BJ (cell line): ENCODE measurements around the gene COL1A2. TPM values are rescaled to one million over a fixed set of nuclear protein-coding genes. Genes with fewer than 3 reads are reported as not detected.

Source experiments
- CTCF ChIA-PET: fragments of 350-600 bp; formaldehyde crosslinking; extraction: SDS; loops from one replicate; lab custom pipeline; 2021; ENCODE audit warnings: antibody characterized with exemption, inconsistent platforms; lab: Yijun Ruan, JAX
- POLR2A ChIA-PET: fragments of 300-600 bp; sonication (Branson Sonifier 250); formaldehyde crosslinking; extraction: SDS; loops from one replicate; lab custom pipeline; 2021; ENCODE audit warnings: antibody characterized with exemption; lab: Charles Lee
- DNase-seq: peaks from one replicate; pipeline ENCODE4 v3.0.0-alpha.2; 2011; ENCODE audit warnings: low read depth
- H3K27me3 ChIP-seq: 2 replicates; pipeline ENCODE4 v1.6.0; 2011; ENCODE audit warnings: low read length; ENCODE audit not compliant: control insufficient read depth, insufficient read depth
- H3K36me3 ChIP-seq: 2 replicates; pipeline ENCODE4 v1.5.1; 2011; ENCODE audit warnings: low read length; ENCODE audit not compliant: control insufficient read depth, insufficient read depth
- H3K4me3 ChIP-seq: 2 replicates; pipeline ENCODE4 v1.5.1; 2011; ENCODE audit warnings: low read depth, mild to moderate bottlenecking, control low read depth, low read length
- polyA plus RNA-seq: library from polyadenylated mRNA; depleted of rRNA; stranded (reverse); fragments of >200 nt; gene quantifications from 2 replicates; pipeline ENCODE4 v1.2.3, GENCODE V29; 2011
- TF ChIP-seq, protein P1 (sequence below): IDR thresholded peaks from 2 replicates; pipeline ENCODE4 v1.5.1; 2011; ENCODE audit warnings: low read depth, mild to moderate bottlenecking, control low read depth, inconsistent platforms, low read length, moderate library complexity; ENCODE audit not compliant: insufficient read depth

COL1A2 gene
- polyA plus RNA-seq, 1 experiment: 8,996 TPM

DNA sequence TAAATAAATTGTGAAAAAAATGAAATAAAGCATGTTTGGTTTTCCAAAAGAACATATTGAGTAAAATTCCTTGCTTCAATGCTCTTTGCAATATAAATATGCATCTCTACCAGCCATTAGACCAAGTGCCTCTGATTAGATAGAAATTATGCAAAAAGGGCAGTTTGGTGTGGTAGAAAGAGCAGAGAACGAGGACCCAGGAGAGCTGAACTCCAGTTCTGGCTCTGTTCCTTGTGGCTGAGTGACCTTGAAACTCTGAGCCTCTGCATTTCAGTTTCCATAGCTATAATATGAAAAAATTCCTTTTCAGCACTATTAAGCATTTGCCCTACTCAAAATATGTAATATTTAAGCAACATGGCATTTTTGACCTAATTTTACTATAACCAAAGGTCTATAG lies 36.5 kb downstream of the COL1A2 start:
- POLR2A ChIA-PET: interaction anchor here (1.2 to 2.7 kb wide), 3 partner anchors 8 to 142 kb away, joined by 3 to 35 read pairs (median 3); no protein-coding TSS in a partner anchor
- no peak for DNase-seq
- CTCF ChIA-PET: interaction anchor here (13.0 kb wide), 1 partner anchor 139 kb away, joined by 405 read pairs; no protein-coding TSS in a partner anchor
- Histone ChIP-seq H3K4me3 (no peak overlapping the region), H3K36me3 (peaks cover 19% of the 10 kb centered on the region), H3K27me3 (no peaks in the 10 kb centered on the region)
- TF ChIP-seq, protein P1, sequence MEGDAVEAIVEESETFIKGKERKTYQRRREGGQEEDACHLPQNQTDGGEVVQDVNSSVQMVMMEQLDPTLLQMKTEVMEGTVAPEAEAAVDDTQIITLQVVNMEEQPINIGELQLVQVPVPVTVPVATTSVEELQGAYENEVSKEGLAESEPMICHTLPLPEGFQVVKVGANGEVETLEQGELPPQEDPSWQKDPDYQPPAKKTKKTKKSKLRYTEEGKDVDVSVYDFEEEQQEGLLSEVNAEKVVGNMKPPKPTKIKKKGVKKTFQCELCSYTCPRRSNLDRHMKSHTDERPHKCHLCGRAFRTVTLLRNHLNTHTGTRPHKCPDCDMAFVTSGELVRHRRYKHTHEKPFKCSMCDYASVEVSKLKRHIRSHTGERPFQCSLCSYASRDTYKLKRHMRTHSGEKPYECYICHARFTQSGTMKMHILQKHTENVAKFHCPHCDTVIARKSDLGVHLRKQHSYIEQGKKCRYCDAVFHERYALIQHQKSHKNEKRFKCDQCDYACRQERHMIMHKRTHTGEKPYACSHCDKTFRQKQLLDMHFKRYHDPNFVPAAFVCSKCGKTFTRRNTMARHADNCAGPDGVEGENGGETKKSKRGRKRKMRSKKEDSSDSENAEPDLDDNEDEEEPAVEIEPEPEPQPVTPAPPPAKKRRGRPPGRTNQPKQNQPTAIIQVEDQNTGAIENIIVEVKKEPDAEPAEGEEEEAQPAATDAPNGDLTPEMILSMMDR: no peak

DNA sequence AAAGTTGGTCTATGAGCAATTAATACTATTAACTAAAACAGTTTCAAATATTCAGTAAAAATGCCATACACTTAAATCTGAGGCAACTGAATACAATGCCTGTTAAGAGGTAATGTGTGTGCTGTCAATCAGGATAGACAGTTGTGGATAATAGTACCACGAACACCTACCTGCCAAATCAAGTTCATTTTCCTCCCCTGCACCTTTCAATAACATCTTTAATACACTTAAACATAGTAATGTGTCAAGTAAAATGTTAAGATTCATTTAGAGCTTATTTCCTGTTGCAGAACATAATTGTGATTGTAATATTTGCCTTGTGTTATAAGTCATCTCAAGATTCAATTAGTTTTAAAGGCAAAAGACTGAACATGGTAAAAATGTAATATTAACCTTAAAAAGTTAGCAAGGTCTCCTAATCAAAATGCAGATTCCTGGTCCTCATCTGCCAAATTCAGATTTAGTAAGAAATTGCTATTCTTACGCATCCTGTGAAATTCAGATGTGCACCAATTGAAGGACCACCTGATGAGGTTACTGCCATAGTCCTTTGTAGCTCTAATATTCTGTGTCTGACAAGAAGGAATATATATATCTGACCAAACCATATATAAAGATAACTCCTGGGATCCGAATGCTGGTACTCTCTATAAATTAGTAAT lies 37.1 kb downstream of the COL1A2 start:
- no peak for DNase-seq
- TF ChIP-seq, protein P1: no peak
- no peak overlapping the region for H3K4me3 ChIP-seq
- no peaks in the 10 kb centered on the region for H3K27me3 ChIP-seq
- POLR2A ChIA-PET: interaction anchor here (0.6 to 2.7 kb wide), 6 partner anchors 9 to 143 kb away, joined by 3 to 35 read pairs (median 3); no protein-coding TSS in a partner anchor
- peaks cover 16% of the 10 kb centered on the region for H3K36me3 ChIP-seq
- CTCF ChIA-PET: interaction anchor here (13.0 kb wide), 1 partner anchor 140 kb away, joined by 405 read pairs; no protein-coding TSS in a partner anchor

DNA sequence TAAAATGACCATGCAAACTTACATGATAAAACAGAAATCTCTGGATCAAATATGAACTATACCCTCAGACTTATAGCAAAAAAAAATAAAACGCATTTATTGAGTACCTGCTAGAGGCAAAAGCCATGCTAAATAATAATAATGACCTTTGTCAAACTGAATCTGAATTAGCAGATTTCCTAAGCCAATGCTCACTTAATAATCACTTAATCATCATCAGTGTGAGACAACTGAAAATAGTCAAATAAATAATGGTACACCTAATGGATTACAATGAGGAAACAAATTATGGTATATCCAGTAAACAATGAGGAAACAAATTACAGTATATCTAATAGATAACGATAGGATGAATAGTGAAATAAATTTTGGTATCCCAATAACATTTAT lies 37.6 kb downstream of the COL1A2 start:
- DNase-seq: no peak
- no peak overlapping the region for H3K4me3 ChIP-seq
- TF ChIP-seq, protein P1: no peak
- H3K27me3 ChIP-seq: no peaks in the 10 kb centered on the region
- POLR2A ChIA-PET: interaction anchor here (0.6 to 2.7 kb wide), 5 partner anchors 11 to 136 kb away, joined by 3 to 35 read pairs (median 3); no protein-coding TSS in a partner anchor
- peaks cover 13% of the 10 kb centered on the region for H3K36me3 ChIP-seq
- CTCF ChIA-PET: interaction anchor here (1.0 to 13.0 kb wide), 2 partner anchors 10 to 140 kb away, joined by 3 to 405 read pairs; no protein-coding TSS in a partner anchor

DNA sequence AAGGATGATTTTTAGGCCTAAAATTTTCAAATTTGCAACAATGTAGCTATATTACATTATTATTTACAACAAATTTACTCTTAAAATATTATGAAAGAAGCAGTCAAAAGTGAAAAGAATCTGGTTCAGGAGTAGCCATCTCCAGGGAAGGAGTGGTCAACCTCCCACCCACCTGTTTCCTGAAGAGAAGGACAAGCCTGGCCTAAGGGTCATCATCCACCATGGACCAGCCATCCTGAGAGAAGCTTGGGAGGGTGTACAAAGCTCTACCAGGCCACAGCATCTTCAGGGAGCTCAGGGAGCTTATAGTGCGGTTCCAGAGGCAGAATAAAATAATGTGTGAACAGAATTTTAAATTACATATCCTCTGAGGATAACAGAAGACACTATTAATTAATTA lies 38.1 kb downstream of the COL1A2 start:
- CTCF ChIA-PET: interaction anchor here (1.0 to 13.0 kb wide), 3 partner anchors 10 to 222 kb away, joined by 3 to 405 read pairs (median 3); no protein-coding TSS in a partner anchor
- Histone ChIP-seq H3K36me3 (peaks cover 8% of the 10 kb centered on the region), H3K27me3 (no peaks in the 10 kb centered on the region), H3K4me3 (no peak overlapping the region)
- no peak for DNase-seq
- TF ChIP-seq, protein P1: no peak
- POLR2A ChIA-PET: interaction anchor here (0.8 to 2.7 kb wide), 4 partner anchors 37 to 137 kb away, joined by 3 to 35 read pairs (median 3); no protein-coding TSS in a partner anchor

DNA sequence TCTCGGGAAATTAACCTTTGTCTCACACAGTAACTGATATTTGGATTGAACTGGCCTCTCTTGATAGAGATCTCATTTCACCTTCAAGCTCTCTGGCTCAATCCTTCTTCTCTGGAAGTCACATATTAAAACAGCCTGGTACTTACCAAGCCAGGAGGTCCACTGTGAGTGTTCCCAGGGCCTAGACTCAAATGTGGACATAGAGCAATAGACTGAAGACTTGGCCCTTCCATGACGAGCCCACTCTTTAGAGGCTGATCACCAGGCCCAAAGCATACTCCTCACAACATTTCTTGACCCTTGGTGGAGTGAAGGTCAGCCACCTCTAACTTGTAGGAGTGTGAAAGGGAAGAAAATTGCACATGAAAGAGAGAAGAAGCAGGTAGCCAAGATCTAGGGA lies 38.5 kb downstream of the COL1A2 start:
- Histone ChIP-seq H3K4me3 (no peak overlapping the region), H3K27me3 (no peaks in the 10 kb centered on the region), H3K36me3 (peaks cover 6% of the 10 kb centered on the region)
- ChIA-PET POLR2A (interaction anchor here (0.8 to 2.7 kb wide), 4 partner anchors 37 to 144 kb away, joined by 3 to 35 read pairs (median 4); no protein-coding TSS in a partner anchor), CTCF (interaction anchor here (1.0 to 13.0 kb wide), 3 partner anchors 9 to 222 kb away, joined by 3 to 405 read pairs (median 3); no protein-coding TSS in a partner anchor)
- DNase-seq: no peak
- TF ChIP-seq, protein P1: no peak
